HG02970 (cell line): ENCODE measurements around the gene UROC1.

Source experiments
- ATAC-seq: cut with Tn5 transposase; IDR thresholded peaks from one replicate; pipeline ENCODE4 v1.9.1; 2021; ENCODE audit warnings: mild to moderate bottlenecking, moderate library complexity, moderate number of reproducible peaks; ENCODE audit not compliant: unreplicated experiment, low FRiP score

UROC1 gene

GRCh38 chr3:126548556-126549466 lies 31.2 kb upstream of the UROC1 start:
- no peak for ATAC-seq

DNA sequence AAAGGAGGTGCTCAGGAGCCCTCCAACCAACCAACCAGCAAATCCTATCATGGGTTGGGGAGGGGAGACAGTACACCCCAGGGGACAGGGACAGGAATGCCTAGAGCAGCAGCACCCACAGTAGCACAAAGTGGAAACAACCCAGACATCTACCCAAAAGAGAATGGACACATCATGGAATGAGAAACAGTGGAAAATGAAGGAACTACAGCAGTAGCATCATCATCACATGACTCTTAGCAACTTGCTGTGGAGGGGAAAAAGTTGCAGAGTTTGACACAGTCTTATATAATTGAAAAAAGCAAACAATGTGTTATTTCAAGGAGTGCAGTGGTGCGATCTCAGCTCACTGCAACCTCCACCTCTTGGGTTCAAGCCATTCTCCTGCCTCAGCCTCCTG lies 30.1 kb upstream of the UROC1 start:
- no peak for ATAC-seq

DNA sequence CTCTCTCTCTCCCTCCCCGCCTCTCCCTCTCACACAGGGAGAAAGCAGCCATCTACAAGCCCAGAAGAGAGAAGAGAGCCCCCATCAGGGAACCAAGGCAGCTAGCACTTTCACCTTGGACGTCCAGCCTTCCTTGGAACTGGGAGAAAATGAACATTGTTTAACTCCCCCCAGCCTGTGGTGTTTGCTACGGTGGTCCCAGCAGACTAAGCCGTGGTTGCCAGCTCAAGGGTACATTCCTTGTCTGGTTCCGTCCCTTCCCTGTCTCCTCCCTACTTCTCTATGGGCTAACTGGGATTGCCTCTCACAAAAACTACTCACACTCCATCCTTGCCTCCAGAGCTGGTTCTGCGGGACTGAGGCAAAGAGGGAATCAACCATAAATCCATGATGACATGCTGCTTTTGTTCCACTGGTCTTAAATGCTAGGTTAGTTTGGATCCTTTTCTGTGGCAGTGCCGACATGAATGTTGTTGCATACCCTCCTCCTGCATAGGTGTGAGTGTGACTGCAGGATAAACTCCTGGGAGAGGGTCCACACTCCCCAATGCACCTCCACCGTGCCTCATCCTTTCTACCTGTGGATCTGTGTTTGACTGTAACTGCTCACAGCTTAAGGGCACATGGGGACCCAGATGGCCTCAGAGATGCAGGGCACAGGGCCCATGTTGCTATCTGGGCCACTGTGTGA lies 29.1 kb upstream of the UROC1 start:
- ATAC-seq = no peak

DNA sequence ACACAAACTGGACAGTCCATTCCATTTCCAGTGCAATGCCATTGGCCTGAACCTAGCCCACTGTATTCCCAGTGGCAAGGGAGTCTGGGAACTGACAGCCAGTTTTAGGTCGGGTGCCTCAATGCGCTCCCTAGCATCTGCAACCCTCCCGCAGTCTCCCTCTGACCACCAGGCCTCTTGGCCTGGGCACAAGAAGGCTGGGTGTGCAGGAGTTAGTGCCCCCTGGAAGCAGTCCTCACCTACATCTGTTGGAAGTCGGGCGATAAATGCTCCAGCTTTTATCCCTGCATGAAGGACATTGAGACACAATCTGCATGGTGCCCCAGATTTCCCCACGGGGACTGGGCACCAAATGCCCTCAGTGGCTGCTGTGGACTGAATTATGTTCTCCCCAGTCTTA lies 28.4 kb upstream of the UROC1 start:
- ATAC-seq = no peak

- no peak for ATAC-seq
Measured at GRCh38 chr3:126545544-126545943, 28.0 kb upstream of the UROC1 start.

DNA sequence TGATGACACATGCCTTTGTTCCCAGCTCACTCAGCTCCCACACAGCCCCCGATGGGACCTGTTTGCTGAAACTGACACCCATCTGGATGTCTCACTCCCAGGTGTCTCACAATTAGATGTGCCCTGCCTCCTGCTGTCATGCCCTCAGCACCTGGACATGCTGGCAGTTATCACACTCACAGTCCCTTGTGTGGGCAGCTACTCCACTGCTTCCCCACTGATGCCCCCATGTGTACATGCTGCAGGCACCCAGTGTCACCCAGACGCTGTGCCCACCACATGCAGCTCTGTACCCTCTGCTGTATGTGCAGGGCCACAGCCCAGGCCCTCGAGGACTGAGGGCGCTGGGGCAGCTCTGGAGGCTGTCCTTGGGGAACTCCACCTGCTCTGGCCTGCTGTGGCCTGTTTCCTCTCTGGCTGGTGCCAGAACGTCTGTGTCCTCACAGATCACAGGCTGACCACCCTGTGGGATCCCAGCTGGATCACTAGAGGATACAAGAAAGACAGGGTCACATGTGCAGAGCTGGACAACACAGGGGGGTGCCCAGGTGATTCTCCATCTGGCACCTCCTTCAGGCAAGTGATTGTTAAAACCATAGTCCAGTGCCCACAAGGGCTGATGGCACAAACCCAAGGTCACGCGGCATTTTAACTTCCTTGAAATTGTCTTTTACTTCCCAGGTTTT lies 27.2 kb upstream of the UROC1 start:
- ATAC-seq = no peak

DNA sequence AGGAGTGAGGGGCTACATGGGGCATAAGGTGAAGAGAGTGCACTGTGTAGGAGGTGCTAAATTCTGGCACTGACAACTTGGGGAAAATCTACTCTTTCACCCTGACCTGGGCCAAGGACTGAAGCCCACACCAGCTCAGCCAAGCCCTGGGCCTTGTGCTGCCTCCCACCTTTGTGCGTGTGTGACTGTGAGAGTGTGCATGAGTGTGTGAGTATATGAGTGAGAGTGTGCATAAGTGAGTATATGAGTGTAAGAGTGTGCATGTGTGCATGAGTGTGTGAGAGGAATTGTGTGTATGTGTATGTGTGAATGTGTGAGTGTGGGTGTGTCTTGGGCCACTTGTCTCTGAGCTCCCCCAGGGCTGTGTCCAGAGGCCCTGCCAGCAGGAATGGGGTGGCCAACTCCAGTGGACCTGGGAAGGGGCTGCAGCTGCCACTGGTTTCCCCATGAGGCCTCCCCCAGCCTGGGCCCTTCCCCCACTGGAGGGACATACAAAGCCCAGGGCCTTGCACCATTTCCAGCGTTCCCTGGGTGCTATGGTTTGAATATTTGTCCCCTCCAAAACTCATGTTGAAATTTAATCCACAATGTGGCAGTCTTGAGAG lies 26.0 kb upstream of the UROC1 start:
- no peak for ATAC-seq

GRCh38 chr3:126542340-126543241 lies 25.0 kb upstream of the UROC1 start:
- no peak for ATAC-seq

DNA sequence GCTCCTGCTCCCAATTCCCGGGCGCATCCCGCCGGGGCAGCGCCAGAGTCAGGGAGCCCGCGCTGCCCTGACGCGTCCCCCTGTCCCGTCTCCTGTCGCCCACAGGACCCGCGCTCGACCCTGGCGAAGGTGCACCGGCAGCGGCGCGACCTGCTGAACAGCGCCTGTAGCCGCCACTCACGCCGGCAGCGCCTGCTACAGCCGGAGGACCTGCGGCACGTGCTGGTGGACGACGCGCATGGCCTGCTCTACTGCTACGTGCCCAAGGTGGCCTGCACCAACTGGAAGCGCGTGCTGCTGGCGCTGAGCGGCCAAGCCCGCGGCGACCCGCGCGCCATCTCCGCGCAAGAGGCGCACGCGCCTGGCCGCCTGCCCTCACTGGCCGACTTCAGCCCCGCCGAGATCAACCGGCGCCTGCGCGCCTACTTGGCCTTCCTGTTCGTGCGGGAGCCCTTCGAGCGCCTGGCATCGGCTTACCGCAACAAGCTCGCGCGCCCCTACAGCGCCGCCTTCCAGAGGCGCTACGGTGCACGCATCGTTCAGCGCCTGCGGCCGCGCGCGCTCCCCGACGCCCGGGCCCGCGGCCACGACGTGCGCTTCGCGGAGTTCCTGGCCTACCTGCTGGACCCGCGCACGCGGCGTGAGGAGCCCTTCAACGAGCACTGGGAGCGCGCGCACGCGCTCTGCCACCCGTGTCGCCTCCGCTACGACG lies 24.2 kb upstream of the UROC1 start:
- ATAC-seq = no peak

GRCh38 chr3:126540951-126541627 lies 23.5 kb upstream of the UROC1 start:
- ATAC-seq = no peak

- ATAC-seq = no peak
Measured at GRCh38 chr3:126540342-126540849, 22.8 kb upstream of the UROC1 start.

DNA sequence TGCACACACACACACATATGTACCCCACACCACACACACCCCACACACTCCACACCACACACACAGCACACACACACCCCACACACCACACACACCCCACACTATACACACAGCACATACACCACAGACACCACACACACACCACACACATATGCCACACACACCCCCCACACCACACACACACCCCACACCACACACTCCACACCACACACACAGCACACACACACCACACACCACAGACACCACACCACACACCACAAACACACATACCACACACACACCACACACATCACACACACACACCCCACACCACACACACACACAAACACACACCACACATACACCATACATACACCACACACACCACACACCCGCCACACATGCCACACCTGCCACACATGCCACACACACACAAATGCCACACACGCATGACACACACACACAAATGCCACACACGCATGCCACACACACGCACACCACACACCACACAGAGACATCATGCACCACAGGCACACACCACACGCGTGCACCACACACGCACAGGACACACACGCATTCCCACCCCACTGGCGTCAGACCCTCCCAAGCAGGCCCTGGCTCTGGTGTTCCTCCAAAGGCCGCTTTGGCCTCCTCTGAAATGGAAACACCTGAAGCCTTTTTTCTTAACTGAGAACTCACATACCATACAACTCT lies 22.1 kb upstream of the UROC1 start:
- ATAC-seq = no peak

DNA sequence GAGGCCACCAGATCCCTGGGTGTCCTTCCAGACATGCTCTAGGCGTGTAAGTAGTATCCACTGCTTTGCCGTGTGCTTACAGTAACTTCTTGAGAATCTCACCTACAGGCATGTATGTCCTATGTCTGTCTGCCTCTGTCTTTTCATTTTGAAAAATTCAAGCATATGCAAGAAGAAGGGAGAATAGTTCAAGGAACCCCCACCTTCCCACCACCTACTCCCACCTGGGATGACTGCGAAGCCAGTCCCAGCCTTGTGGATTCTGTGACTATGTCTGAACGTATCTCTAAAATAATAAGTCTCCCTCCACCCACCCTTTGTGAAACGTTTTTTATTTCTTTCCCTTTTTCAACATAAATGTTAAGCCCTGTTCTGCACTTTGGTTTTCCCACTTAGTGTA lies 21.4 kb upstream of the UROC1 start:
- no peak for ATAC-seq

DNA sequence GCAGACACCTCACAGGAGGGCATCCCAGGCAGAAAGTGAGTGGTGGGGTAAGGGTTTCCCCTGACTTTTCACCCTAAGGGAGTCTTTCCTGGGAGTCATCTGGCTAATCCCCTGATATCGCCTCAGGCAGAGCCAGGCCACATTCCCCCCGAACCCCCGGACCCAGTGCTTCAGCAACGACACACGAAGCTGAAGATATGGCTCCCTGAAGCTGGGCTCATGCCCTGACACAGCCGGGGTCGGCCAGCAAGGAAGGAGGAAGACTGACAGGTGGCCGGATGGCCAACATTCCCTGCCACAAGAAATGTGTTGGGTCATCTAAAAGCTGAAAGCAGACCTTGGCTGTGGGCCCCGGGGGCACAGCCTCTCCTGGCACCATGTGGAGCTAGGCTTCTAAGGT lies 20.7 kb upstream of the UROC1 start:
- no peak for ATAC-seq

GRCh38 chr3:126537730-126538281 lies 20.2 kb upstream of the UROC1 start:
- ATAC-seq = no peak

DNA sequence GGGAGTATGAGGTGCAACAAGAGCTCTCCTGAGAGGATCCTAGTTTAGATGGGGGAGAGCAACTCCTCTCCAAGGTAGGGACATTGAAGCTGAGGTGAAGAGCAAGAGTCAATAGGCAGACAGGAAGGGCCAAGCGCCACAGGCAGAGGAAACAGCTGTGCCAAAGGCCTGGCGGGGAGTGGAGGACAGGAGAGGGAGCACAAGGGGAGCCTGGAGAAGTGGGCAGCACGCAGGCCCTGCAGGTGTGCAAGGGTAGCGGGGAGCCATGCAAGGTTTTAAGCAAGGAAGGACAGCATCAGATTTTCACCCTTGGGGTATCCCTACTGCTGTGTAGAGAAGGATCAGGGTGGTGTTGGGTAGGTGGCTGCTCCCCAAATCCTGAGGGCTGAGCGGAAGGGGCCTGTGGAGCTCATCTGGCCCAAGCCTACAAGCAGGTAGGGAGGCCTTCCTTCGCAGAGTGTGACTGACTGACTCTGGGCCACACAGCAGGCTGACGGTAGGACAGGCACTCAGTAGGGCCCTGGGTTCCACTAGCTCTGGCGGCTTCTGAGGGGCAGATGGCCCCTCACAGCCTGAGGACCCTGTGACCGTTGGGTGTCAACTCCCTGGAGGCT lies 19.6 kb upstream of the UROC1 start:
- ATAC-seq = no peak

DNA sequence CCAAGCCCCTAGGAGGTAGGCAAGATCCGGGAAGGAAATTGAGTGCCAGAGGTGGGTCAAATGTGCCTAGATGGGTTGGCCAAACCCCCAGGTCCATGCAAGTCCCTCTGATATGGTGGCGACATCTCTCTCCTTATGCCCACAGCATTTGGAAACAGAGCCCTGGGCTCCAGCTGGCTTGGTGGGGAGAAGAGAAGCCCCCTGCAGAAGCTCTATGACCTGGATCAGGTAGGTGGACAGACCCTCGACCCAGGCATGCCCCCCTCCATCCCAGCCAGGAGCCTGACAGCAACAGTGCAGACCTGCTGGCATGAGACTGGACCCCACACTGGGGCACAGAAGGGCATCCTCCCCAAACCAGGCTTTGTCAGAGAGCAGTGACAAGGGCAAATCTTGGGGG lies 18.6 kb upstream of the UROC1 start:
- ATAC-seq = no peak
